ENCODE data around the gene NMNAT2. TPM values are rescaled to one million over a fixed set of nuclear protein-coding genes. Genes with fewer than 3 reads are reported as not detected.

NMNAT2 gene
- polyA plus RNA-seq, 1 donor from 2014 or later = 43.8 TPM

GRCh38 chr1:183228347-183229220 lies 189.6 kb downstream of the NMNAT2 start:
- Histone ChIP-seq H3F3A (ENCODE audit: insufficient read depth, low read length, poor library complexity, severe bottlenecking) (no peaks in the 10 kb centered on the region), H3K9ac (ENCODE audit: low read length) (no peak overlapping the region), H3K9me3 (ENCODE audit: low read length) (no peaks in the 10 kb centered on the region), H4K20me1 (ENCODE audit: insufficient read depth) (no peaks in the 10 kb centered on the region), H3K9me2 (ENCODE audit: insufficient read depth, low read length) (no peaks in the 10 kb centered on the region), H3K27me3 (ENCODE audit: insufficient read depth, low read depth, low read length) (no peaks in the 10 kb centered on the region), H3K27ac (ENCODE audit: low read length) (no peak overlapping the region), H3K36me3 (ENCODE audit: insufficient read depth, low read length) (no peaks in the 10 kb centered on the region), H3K4me2 (ENCODE audit: low read length) (no peak overlapping the region), H3K79me2 (replicated peaks; ENCODE audit: insufficient read depth, low read length) (no peaks in the 10 kb centered on the region), H2AFZ (ENCODE audit: low read depth, low read length) (no peak overlapping the region), H3K4me3 (ENCODE audit: low read length) (no peak overlapping the region)
- TF ChIP-seq RAD21 (conservative IDR thresholded peaks at IDR 0.05) (no peak), CTCF (IDR thresholded peaks at IDR 0.05; ENCODE audit: poor library complexity, severe bottlenecking) (peak; percentile 1), SMC3 (conservative IDR thresholded peaks at IDR 0.05; ENCODE audit: poor library complexity) (no peak), TAF1 (IDR thresholded peaks at IDR 0.05; ENCODE audit: low read depth) (no peak)

- no peak overlapping the region for H3K27ac ChIP-seq (ENCODE audit: low read length)
- H3K9ac ChIP-seq (ENCODE audit: low read length) = no peak overlapping the region
- H3K9me3 ChIP-seq (ENCODE audit: low read length) = no peaks in the 10 kb centered on the region
- H3K36me3 ChIP-seq (ENCODE audit: insufficient read depth, low read length) = no peaks in the 10 kb centered on the region
- H4K20me1 ChIP-seq (ENCODE audit: insufficient read depth) = no peaks in the 10 kb centered on the region
- TF ChIP-seq TAF1 (IDR thresholded peaks at IDR 0.05; ENCODE audit: low read depth) (no peak), EP300 (conservative IDR thresholded peaks at IDR 0.05; ENCODE audit: poor library complexity, severe bottlenecking) (no peak), EZH2 (IDR thresholded peaks at IDR 0.05; ENCODE audit: borderline replicate concordance, insufficient read depth, low read length, poor library complexity, severe bottlenecking) (no peak), MXI1 (conservative IDR thresholded peaks at IDR 0.05; ENCODE audit: poor library complexity, severe bottlenecking) (no peak), REST (IDR thresholded peaks at IDR 0.05; ENCODE audit: borderline replicate concordance) (no peak), RAD21 (conservative IDR thresholded peaks at IDR 0.05) (no peak), SMC3 (conservative IDR thresholded peaks at IDR 0.05; ENCODE audit: poor library complexity) (no peak), CTCF (IDR thresholded peaks at IDR 0.05; ENCODE audit: poor library complexity, severe bottlenecking) (peak; percentile 34)
- no peak overlapping the region for H3K4me2 ChIP-seq (ENCODE audit: low read length)
- H3K9me2 ChIP-seq (ENCODE audit: insufficient read depth, low read length) = no peaks in the 10 kb centered on the region
- no peak overlapping the region for H3K4me3 ChIP-seq (ENCODE audit: low read length)
- no peaks in the 10 kb centered on the region for H3K27me3 ChIP-seq (ENCODE audit: insufficient read depth, low read depth, low read length)
- H3K79me2 ChIP-seq (replicated peaks; ENCODE audit: insufficient read depth, low read length) = no peaks in the 10 kb centered on the region
- no peaks in the 10 kb centered on the region for H3F3A ChIP-seq (ENCODE audit: insufficient read depth, low read length, poor library complexity, severe bottlenecking)
- H2AFZ ChIP-seq (ENCODE audit: low read depth, low read length) = no peak overlapping the region
Measured at GRCh38 chr1:183227422-183228346, 190.5 kb downstream of the NMNAT2 start.
